OCI-LY1 (cell line): ENCODE results near the gene MAST4.

Source experiments
- CTCF ChIP-seq: fragments of 200-600 bp; sonication (generic), shearing (Covaris generic); IDR thresholded peaks from 2 replicates; pipeline ENCODE4 v1.5.1; 2017; ENCODE audit warnings: mild to moderate bottlenecking, antibody characterized with exemption, low read length, moderate library complexity, mixed read lengths
- EZH2 ChIP-seq: fragments of 200-600 bp; sonication (generic), shearing (Covaris generic); IDR thresholded peaks from 2 replicates; pipeline ENCODE4 v1.8.0; 2017; ENCODE audit warnings: borderline replicate concordance, mixed run types, mild to moderate bottlenecking, antibody characterized with exemption, low read length, moderate library complexity, mixed read lengths

- TF ChIP-seq CTCF = no peak
- no peak for TF ChIP-seq EZH2
These were observed 389.8 kb downstream of the MAST4 start for GRCh38 chr5:66986009-66986408.
